Measurements from ENCODE around the gene NLRP6.
A peak's percentile ranks its signal among the peaks of the same experiment; 100 is the strongest.

Gene NLRP6

DNA sequence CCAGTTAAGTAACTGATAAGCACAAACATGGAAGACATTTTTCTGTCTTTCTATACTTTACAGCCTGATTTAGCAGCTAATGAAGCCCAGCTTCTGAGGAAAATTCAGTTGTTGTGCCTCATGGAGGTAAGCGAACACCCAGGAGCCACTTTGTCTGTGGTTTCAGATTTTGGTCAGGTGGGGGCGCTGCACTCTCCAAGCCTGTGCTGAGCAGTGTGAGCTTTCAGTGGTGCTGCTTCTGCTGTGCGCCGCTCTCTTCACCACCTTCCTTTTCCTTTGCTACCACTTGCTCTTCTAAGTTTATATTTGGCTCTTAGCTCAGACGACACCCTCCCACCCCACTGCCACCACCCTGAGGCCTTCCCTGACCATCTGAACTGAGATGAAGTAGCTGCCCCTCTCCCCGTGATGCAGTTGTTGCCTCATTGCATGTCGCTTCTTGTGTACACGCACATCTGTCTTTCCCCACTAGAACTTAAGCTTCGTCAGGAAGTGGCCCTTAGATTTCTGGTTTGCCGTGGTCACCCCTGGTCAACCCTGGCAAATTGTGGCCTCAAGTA, 27.4 kb upstream of the NLRP6 start:
- no peak overlapping the region for H3K4me3 ChIP-seq (replicated peaks; ENCODE audit: low read depth, low read length)
- TF ChIP-seq, protein P1, sequence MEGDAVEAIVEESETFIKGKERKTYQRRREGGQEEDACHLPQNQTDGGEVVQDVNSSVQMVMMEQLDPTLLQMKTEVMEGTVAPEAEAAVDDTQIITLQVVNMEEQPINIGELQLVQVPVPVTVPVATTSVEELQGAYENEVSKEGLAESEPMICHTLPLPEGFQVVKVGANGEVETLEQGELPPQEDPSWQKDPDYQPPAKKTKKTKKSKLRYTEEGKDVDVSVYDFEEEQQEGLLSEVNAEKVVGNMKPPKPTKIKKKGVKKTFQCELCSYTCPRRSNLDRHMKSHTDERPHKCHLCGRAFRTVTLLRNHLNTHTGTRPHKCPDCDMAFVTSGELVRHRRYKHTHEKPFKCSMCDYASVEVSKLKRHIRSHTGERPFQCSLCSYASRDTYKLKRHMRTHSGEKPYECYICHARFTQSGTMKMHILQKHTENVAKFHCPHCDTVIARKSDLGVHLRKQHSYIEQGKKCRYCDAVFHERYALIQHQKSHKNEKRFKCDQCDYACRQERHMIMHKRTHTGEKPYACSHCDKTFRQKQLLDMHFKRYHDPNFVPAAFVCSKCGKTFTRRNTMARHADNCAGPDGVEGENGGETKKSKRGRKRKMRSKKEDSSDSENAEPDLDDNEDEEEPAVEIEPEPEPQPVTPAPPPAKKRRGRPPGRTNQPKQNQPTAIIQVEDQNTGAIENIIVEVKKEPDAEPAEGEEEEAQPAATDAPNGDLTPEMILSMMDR (IDR thresholded peaks at IDR 0.05; ENCODE audit: low read depth, low read length, missing control alignments): peak; percentile 69
- no peak for DNase-seq (ENCODE audit: extremely low read depth, low read depth)

GRCh38 chr11:251550-251949, 26.7 kb upstream of the NLRP6 start:
- DNase-seq (ENCODE audit: extremely low read depth, low read depth): no peak
- TF ChIP-seq, protein P1 (IDR thresholded peaks at IDR 0.05; ENCODE audit: low read depth, low read length, missing control alignments): no peak
- no peak overlapping the region for H3K4me3 ChIP-seq (replicated peaks; ENCODE audit: low read depth, low read length)

- no peak for DNase-seq (ENCODE audit: extremely low read depth, low read depth)
Measured at GRCh38 chr11:252666-253065, 25.5 kb upstream of the NLRP6 start.

DNA sequence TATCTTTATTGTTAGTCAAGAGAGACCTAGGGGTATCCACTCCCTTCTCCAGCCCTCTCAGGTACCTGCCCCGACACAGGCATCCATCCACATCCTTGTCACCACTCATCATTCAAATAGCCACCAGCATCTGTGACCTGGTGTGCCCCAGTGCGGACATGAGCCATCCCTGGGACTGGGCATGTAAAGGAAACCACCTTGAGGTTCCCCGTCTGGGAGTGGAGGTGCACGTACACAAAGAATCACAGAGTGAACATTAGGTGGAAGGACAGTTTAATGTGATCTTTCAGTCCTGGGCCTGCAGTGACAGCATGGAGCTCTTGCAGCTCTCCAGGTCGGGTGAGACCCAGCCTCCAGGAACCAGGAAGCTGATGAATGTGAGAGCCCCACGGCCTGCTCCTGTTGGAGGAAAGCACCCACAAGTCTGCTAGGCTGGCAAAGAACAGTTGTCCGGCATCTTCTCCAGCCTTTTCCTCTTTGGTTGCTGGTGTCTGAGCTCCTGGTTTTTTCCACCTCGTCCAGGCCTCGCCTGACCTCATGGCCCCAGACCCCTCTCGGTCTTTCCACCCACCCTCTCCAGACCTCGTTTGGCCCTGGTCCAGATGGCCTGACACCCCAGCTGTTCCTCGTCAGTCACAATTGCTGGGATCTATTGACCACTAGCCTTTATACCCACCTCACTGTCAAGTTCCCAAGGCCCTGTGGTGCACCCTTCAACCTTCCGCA, 24.9 kb upstream of the NLRP6 start:
- TF ChIP-seq, protein P1 (IDR thresholded peaks at IDR 0.05; ENCODE audit: low read depth, low read length, missing control alignments): no peak
- no peak overlapping the region for H3K4me3 ChIP-seq (replicated peaks; ENCODE audit: low read depth, low read length)
- DNase-seq (ENCODE audit: extremely low read depth, low read depth): no peak

More at GRCh38 chr11:252666-253065, 25.5 kb upstream of the NLRP6 start:
- H3K4me3 ChIP-seq (replicated peaks; ENCODE audit: low read depth, low read length): no peak overlapping the region
- TF ChIP-seq, protein P1 (IDR thresholded peaks at IDR 0.05; ENCODE audit: low read depth, low read length, missing control alignments): no peak

GRCh38 chr11:253886-254270, 24.3 kb upstream of the NLRP6 start:
- DNase-seq (ENCODE audit: extremely low read depth, low read depth): no peak
- TF ChIP-seq, protein P1 (IDR thresholded peaks at IDR 0.05; ENCODE audit: low read depth, low read length, missing control alignments): no peak
- H3K4me3 ChIP-seq (replicated peaks; ENCODE audit: low read depth, low read length): no peak overlapping the region

DNA sequence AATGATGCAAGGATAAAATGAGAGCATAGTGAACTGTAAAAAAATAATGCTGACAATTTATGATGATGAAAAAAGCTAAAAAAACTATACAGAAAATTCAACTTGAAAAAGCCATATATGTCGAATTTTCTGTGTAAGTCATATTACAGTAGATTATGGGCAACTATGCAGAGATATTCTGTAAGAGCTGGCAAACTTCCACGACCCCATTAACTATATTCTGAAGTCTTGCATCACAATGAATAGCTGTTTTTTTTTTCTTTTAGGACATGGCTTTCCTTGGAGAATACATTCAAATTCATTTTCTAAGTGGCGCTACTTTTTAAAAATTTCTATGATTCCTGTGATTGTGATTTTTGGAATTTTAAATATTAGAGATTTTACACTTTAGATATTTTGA, 23.0 kb upstream of the NLRP6 start:
- no peak overlapping the region for H3K4me3 ChIP-seq (replicated peaks; ENCODE audit: low read depth, low read length)
- TF ChIP-seq, protein P1 (IDR thresholded peaks at IDR 0.05; ENCODE audit: low read depth, low read length, missing control alignments): no peak
- DNase-seq (ENCODE audit: extremely low read depth, low read depth): no peak

All from HFF-Myc (cell line).